HepG2 (cell line): ENCODE measurements around the gene ZNF556.

Source experiments
- KDM3A ChIP-seq: IDR thresholded peaks from 2 replicates; pipeline ENCODE4 v1.6.1; 2018; ENCODE audit warnings: low read depth, missing compliant biosample characterization
- MAZ ChIP-seq, 2 experiments: sonication (generic) in 1 of 2; formaldehyde crosslinking in 1 of 2; IDR thresholded peaks; 2 replicates each; pipeline versions ENCODE4 v1.5.0 to v1.6.1; 2012 to 2020; ENCODE audit warnings: low read depth in 2 of 2, mild to moderate bottlenecking in 2 of 2, borderline replicate concordance in 1 of 2, improper control_type of control experiment in 1 of 2, low read length in 1 of 2, missing genetic modification reagents in 1 of 2, moderate library complexity in 1 of 2
- MTF1 ChIP-seq: sonication (generic); formaldehyde crosslinking; IDR thresholded peaks from 2 replicates; pipeline ENCODE4 v1.5.0; 2020; ENCODE audit warnings: missing genetic modification reagents
- ZBTB7A ChIP-seq: sonication (generic); formaldehyde crosslinking; IDR thresholded peaks from 2 replicates; pipeline ENCODE4 v1.8.0; 2022; ENCODE audit warnings: mild to moderate bottlenecking, missing genetic modification reagents
- ZNF7 ChIP-seq: IDR thresholded peaks from 2 replicates; pipeline ENCODE4 v1.6.1; 2016; ENCODE audit warnings: missing biosample characterization, missing genetic modification reagents
- TF ChIP-seq, protein P1 (sequence below): sonication (generic); formaldehyde crosslinking; IDR thresholded peaks from 2 replicates; pipeline ENCODE4 v1.8.1; 2023; ENCODE audit warnings: mild to moderate bottlenecking, missing genetic modification reagents, borderline replicate concordance
- TF ChIP-seq, protein P2 (sequence below): sonication (generic); formaldehyde crosslinking; IDR thresholded peaks from 2 replicates; pipeline ENCODE4 v1.4.0; 2020; ENCODE audit warnings: mild to moderate bottlenecking, missing genetic modification reagents

DNA sequence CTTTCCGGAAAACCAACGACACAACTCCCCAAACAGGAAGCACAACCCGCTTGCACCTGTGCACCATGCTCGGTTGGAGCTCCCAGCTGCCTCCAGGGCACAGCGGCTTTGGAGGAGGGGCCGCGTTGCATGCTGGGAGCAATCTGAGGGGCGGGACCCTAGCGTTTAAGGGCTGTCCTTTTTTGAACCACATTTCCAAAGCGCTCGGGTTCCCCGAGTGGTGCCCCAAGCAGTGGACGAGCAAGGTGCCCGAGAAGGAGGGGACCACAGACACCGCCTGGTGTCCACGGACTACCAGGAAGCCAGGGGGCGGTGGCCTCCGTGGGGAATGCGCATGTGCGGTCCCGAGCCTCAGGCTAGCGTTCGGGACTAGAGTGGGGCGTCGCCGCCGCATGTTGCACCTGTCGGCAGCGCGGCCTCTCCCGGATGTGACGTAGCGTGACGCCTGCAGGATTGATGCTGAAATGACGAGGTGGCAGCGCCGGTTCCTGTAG is 21.6 kb downstream of the ZNF556 start:
- TF ChIP-seq, protein P1, sequence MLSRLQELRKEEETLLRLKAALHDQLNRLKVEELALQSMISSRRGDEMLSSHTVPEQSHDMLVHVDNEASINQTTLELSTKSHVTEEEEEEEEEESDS (CRISPR knock-in tag), result no peak
- TF ChIP-seq, protein P2, sequence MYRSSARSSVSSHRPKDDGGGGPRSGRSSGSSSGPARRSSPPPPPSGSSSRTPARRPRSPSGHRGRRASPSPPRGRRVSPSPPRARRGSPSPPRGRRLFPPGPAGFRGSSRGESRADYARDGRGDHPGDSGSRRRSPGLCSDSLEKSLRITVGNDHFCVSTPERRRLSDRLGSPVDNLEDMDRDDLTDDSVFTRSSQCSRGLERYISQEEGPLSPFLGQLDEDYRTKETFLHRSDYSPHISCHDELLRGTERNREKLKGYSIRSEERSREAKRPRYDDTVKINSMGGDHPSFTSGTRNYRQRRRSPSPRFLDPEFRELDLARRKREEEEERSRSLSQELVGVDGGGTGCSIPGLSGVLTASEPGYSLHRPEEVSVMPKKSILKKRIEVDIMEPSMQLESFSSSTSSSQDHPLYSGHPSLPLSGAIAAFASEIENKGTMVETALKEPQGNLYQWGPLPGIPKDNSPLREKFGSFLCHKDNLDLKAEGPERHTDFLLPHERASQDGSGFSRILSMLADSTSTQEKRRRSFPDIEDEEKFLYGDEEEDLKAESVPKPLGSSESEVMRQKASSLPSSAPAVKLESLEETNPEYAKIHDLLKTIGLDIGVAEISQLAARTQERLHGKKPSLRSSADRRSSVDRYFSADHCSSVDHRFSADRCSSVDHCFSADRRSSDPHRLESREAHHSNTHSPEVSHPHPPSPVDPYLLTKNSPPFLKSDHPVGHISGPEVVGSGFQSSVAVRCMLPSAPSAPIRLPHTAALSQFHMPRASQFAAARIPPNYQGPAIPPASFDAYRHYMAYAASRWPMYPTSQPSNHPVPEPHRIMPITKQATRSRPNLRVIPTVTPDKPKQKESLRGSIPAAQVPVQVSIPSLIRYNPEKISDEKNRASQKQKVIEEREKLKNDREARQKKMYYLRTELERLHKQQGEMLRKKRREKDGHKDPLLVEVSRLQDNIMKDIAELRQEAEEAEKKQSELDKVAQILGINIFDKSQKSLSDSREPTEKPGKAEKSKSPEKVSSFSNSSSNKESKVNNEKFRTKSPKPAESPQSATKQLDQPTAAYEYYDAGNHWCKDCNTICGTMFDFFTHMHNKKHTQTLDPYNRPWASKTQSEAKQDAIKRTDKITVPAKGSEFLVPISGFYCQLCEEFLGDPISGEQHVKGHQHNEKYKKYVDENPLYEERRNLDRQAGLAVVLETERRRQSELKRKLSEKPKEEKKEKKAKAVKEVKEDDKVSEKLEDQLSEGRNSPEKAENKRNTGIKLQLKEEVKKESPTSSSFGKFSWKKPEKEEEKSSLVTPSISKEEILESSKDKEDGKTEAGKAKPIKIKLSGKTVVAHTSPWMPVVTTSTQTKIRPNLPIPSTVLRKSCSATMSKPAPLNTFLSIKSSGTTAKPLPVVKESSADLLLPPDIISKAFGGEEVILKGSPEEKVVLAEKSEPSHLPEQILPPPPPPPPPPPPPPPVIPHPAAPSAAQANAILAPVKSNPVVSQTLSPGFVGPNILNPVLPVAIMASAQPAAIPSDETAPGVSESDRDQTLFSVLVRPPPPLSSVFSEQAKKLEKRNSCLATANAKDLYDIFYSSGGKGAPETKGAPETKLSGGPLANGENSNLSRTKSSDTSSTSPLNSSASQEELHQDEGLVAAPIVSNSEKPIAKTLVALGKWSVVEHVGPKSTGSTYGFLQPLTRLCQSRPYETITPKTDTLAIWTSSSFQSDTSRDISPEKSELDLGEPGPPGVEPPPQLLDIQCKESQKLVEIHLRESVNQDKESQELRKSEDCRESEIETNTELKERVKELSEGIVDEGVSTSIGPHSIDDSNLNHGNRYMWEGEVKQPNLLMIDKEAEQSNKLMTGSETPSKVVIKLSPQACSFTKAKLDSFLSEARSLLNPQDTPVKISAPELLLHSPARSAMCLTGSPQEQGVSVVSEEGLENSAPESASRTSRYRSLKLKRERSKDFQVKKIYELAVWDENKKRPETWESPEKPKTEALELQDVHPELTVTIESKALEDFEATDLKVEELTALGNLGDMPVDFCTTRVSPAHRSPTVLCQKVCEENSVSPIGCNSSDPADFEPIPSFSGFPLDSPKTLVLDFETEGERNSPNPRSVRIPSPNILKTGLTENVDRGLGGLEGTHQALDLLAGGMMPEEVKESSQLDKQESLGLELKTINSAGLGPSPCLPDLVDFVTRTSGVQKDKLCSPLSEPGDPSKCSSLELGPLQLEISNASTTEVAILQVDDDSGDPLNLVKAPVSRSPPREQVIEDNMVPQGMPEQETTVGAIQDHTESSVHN (CRISPR knock-in tag), result no peak
- TF ChIP-seq ZBTB7A, result no peak
- no peak for TF ChIP-seq KDM3A
- TF ChIP-seq MAZ (IDR thresholded peaks at IDR 0.05; ENCODE audit: borderline replicate concordance, low read depth, low read length), result no peak
- TF ChIP-seq MAZ (CRISPR knock-in tag; IDR thresholded peaks at IDR 0.05; ENCODE audit: low read depth), result no peak
- TF ChIP-seq MTF1 (CRISPR knock-in tag), result no peak
- no peak for TF ChIP-seq ZNF7 (CRISPR knock-in tag)
